Skeletal muscle satellite cell (primary cell): ENCODE measurements around the gene CD86.

Experiments used
- H3K27me3 ChIP-seq: 2 replicates; pipeline ENCODE4 v1.7.0; 2013; ENCODE audit warnings: low read length; ENCODE audit not compliant: control insufficient read depth, insufficient read depth
- H3K36me3 ChIP-seq: 2 replicates; pipeline ENCODE4 v1.7.0; 2013; ENCODE audit warnings: mild to moderate bottlenecking, control low read depth, low read length; ENCODE audit not compliant: insufficient read depth
- H3K4me1 ChIP-seq: 2 replicates; pipeline ENCODE4 v1.7.0; 2013; ENCODE audit warnings: low read length; ENCODE audit not compliant: control insufficient read depth, insufficient read depth
- H3K4me2 ChIP-seq: 2 replicates; pipeline ENCODE4 v1.7.0; 2013; ENCODE audit warnings: mild to moderate bottlenecking, low read length
- H3K4me3 ChIP-seq: 2 replicates; pipeline ENCODE4 v1.7.0; 2013; ENCODE audit warnings: low read length
- H3K9ac ChIP-seq: 2 replicates; pipeline ENCODE4 v1.7.0; 2013; ENCODE audit warnings: mild to moderate bottlenecking, low read depth, low read length, moderate library complexity
- H3K9me3 ChIP-seq: replicated peaks from 2 replicates; pipeline ENCODE4 v1.7.0; 2013; ENCODE audit warnings: mild to moderate bottlenecking, control low read depth, low read length

The CD86 gene

DNA sequence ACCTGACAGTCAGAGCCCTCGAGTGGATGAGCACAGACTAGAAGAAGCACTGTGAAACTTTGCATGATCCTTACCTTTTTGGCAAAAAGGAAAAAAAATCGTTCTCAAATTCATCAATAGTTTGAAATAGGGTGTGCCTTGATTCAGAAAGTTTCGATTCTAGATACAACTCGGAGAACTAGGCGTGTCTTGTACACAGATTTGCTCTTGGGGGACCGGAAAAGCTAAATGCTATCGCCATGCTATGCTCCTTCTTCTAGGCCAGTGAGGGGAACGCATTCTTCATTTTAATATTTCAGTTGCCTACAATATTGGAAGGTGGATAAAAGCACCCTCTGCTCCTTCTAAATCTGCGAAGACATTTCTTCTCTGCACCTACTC is 25.0 kb downstream of the CD86 start:
- Histone ChIP-seq H3K4me2 (no peak overlapping the region), H3K36me3 (no peaks in the 10 kb centered on the region), H3K9ac (no peak overlapping the region), H3K4me1 (no peaks in the 10 kb centered on the region), H3K9me3 (no peaks in the 10 kb centered on the region), H3K4me3 (no peak overlapping the region), H3K27me3 (no peaks in the 10 kb centered on the region)

DNA sequence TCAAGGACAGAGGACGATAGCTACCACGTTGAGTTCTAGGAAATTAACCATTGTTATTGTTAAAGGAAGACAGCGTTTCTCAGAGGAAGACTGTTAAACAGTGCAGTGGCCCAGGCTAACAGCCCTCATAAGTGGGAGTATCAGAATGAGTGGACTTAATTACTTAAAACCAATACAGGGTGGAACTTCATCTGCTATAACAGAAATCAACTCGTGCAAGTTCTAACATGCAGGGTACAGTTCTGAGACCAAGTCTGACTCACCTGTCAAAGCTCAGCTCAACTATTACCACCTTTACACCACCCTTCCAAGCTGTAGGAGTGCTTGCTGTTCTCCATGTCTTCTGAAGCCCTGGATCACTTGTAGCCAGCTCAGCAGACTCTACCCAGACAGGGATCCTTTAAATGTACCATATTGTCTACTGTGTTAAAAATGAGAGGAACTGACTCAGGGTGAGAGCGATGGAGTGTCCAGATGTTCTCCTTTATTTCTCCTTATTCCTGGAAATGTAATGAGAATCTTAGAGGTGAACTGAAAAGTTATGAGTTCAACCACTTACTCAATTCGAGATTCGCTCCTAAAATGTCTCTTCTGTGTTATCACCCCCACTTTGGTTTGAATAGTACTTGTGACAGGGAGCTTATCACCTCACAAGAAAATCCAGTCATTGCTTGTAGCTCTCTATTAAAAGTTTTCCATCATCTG is 26.5 kb downstream of the CD86 start:
- no peaks in the 10 kb centered on the region for H3K9me3 ChIP-seq

DNA sequence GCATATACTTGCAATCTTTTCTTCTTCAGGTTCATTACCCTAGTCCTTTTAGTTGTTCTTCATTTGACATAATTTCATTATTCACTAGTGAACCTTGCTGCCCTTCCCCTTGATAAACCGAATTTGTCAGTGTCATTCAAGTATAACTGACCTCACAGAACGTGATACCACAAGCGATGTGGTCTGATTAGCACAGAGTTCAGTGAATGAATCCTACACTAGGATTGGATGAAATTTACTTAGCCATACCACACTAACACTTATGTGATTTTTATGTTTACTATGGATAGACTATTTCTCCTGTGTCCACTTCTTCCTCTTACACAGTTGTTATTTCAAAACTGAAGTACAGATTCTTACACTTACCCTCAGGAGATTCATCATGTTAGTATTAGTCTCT is 27.2 kb downstream of the CD86 start:
- Histone ChIP-seq H3K9ac (no peak overlapping the region), H3K4me1 (no peaks in the 10 kb centered on the region), H3K36me3 (no peaks in the 10 kb centered on the region), H3K9me3 (no peaks in the 10 kb centered on the region), H3K4me3 (no peak overlapping the region), H3K27me3 (peaks cover 5% of the 10 kb centered on the region), H3K4me2 (no peak overlapping the region)

More for the DNA sequence above, 26.5 kb downstream of the CD86 start:
- Histone ChIP-seq H3K36me3 (no peaks in the 10 kb centered on the region), H3K9ac (no peak overlapping the region), H3K4me2 (no peak overlapping the region), H3K4me1 (no peaks in the 10 kb centered on the region), H3K27me3 (no peaks in the 10 kb centered on the region), H3K4me3 (no peak overlapping the region)

DNA sequence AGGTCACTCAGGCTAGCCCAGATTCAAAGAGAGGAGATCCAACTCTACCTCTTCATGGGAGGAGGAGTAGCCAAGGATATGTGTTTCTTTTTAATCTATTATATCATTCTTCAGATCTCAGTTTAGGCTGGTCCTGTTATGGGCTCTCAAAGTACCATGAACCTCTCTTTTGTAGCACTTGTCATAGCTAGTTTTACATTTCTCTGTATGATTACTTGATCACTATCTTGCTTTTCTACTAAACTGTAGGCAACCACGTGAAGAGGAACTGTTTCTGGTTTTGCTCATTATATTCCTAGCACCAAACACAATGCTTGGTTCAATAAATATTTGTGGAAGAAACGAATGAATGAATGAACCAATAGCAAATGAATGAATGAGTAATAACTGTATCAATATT is 29.6 kb downstream of the CD86 start:
- Histone ChIP-seq H3K4me2 (no peak overlapping the region), H3K36me3 (no peaks in the 10 kb centered on the region), H3K4me1 (no peaks in the 10 kb centered on the region), H3K9ac (no peak overlapping the region), H3K4me3 (no peak overlapping the region), H3K9me3 (no peaks in the 10 kb centered on the region), H3K27me3 (peaks cover 24% of the 10 kb centered on the region)

DNA sequence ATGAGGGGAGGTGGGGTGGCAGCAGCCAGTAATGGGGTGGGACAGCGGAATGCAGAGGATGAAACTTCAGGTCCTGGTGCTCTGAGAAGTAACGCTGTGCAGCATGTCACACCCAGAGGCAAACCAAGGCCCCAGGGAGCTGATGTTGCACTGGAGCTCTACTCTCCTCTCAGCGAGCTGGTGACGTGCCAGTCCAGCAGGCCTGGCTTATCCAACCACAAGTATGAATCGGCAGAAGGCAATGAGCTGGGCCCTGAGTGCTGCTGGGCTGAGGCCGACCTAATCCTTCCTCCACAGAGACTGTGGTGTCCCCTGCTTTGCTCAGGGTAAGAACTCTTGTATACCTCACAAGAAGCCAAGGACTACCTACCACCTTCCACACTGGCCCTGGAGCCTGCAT is 30.5 kb downstream of the CD86 start:
- Histone ChIP-seq H3K4me2 (no peak overlapping the region), H3K27me3 (peaks cover 25% of the 10 kb centered on the region), H3K9ac (no peak overlapping the region), H3K9me3 (no peaks in the 10 kb centered on the region), H3K36me3 (no peaks in the 10 kb centered on the region), H3K4me3 (no peak overlapping the region), H3K4me1 (no peaks in the 10 kb centered on the region)

DNA sequence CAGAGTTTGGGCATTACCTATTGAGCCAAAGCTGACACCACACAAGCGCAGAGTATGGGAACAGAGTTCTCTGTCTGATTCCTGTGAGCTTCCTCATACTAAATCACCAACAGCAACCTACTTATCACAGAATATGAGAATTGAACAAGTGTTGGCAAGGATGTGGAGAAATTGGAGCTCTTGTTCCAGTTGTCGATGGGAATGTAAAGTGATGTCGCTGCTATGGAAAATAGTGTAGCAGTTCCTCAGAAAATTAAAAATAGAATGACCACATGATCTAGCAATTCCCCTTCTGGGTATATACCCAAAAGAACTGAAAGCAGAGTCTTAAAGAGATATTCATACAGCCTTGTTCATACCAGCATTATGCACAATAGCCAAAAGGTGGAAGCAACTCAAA is 33.4 kb downstream of the CD86 start:
- no peaks in the 10 kb centered on the region for H3K36me3 ChIP-seq
- no peaks in the 10 kb centered on the region for H3K9me3 ChIP-seq

DNA sequence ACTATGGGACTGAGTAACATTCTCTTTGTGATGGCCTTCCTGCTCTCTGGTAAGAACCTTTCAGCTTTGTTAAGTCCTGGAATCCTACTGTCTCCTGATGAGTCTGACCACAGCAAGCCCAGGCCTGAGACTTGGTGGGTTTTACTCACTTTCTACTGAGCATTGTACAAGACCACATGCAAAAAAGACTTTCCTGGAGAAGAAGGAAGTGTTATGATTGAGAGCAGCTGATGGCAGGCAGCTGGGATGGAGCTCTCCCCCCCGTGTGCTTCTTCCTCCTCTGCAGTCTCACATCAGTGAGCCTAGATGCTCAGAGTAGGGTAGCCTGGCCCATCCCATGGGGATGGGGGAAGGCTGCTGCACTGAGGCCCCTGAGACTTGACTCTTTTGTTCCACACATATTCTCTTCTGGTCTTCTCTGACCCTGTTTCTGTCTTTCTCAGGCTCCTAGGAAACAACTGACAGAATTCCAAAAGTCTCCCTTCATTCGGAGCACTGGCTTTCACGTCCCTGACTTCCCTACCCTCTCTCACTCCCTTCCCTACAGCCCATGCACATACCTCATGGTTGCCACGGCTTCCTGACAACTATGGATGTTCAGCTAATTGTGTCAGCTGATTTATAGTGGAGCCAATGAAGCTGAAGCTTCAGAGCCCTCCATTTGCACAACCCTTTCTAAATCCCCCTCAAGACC is 36.6 kb downstream of the CD86 start:
- Histone ChIP-seq H3K9me3 (no peaks in the 10 kb centered on the region), H3K4me3 (no peak overlapping the region), H3K36me3 (no peaks in the 10 kb centered on the region), H3K4me1 (no peaks in the 10 kb centered on the region), H3K27me3 (peaks cover 29% of the 10 kb centered on the region), H3K9ac (no peak overlapping the region), H3K4me2 (no peak overlapping the region)

More for the DNA sequence above, 33.4 kb downstream of the CD86 start:
- no peak overlapping the region for H3K4me3 ChIP-seq
- no peaks in the 10 kb centered on the region for H3K4me1 ChIP-seq
- no peak overlapping the region for H3K4me2 ChIP-seq
- H3K27me3 ChIP-seq, result peaks cover 25% of the 10 kb centered on the region
- H3K9ac ChIP-seq, result no peak overlapping the region

DNA sequence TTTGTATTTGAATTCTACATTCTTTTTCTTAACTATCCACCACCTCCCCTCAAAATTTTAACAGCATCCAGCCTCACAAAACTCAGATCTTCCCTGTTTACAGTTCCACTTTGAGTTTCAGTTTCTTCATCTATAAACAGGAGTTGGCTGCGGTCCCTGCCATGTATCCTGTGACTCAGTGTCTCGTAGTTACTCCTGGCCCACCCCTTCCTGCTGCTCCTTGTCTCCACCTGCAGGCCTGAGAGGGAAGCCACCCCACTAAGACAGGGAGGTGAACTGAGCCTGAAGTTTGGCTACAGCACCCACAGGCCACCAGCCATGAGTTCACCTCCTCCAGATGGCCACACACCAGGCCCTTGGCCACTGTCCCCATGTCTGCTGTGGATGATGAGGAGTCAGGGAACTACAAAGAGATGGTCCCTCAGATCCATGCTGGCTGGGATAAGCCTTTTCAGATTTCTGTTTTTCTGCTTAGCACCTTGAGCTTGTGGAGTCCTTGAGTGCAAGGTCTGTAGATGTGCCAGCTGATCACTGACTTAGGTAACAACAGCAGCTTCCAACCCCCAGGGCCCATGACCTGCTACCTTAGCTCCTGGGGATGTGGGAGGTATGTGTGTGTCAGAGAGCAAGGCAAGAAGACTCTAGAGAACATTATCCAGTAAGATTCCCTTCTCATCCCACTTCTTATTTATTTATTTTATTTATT is 37.5 kb downstream of the CD86 start:
- H3K4me2 ChIP-seq, result no peak overlapping the region
- H3K9ac ChIP-seq, result no peak overlapping the region
- H3K4me1 ChIP-seq, result no peaks in the 10 kb centered on the region
- H3K4me3 ChIP-seq, result no peak overlapping the region
- no peaks in the 10 kb centered on the region for H3K9me3 ChIP-seq
- H3K27me3 ChIP-seq, result peaks cover 21% of the 10 kb centered on the region
- H3K36me3 ChIP-seq, result no peaks in the 10 kb centered on the region

DNA sequence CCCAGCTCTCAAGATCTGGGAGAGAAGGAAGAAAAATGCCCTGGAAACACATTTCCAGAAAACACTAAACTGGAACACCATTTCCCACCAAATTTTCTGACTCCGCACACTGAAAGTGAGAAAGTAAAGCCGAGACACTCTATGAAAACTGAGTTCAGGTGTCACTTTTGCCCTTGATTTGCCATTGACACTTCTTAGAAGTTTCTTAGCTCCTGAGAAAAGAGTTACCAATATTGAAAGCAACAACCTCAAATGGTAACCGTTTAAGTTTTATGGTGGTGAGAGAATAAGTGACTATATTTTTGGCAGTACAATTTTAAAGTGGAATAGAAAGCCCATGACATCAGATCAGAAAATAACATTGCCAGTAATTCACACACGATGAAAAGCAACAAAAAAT is 39.0 kb downstream of the CD86 start:
- H3K27me3 ChIP-seq, result peaks cover 20% of the 10 kb centered on the region
- H3K4me1 ChIP-seq, result no peaks in the 10 kb centered on the region
- H3K9ac ChIP-seq, result no peak overlapping the region
- no peaks in the 10 kb centered on the region for H3K36me3 ChIP-seq
- no peak overlapping the region for H3K4me3 ChIP-seq
- no peaks in the 10 kb centered on the region for H3K9me3 ChIP-seq
- no peak overlapping the region for H3K4me2 ChIP-seq

DNA sequence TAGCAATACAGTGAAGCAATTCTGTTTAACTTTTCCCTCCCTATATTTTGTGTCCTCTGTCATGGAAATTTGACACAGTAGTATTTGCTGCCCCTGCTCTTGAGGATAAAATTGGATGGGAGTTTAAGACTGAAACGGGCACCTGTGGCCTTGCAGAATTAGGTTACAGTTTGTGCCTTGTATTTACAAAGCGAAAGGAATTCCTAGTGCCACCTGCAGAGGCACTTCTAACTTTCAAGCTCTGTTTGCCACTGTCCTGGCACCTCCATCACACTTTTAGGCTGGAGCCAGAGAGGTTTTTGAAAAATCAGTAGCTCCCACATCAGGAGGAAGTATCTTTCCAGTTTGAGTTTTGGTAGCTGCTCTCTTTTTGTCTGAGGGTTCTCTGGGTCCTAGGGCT is 39.5 kb downstream of the CD86 start:
- Histone ChIP-seq H3K9me3 (no peaks in the 10 kb centered on the region), H3K4me2 (no peak overlapping the region), H3K9ac (no peak overlapping the region), H3K4me1 (no peaks in the 10 kb centered on the region), H3K4me3 (no peak overlapping the region), H3K36me3 (no peaks in the 10 kb centered on the region), H3K27me3 (peaks cover 16% of the 10 kb centered on the region)

DNA sequence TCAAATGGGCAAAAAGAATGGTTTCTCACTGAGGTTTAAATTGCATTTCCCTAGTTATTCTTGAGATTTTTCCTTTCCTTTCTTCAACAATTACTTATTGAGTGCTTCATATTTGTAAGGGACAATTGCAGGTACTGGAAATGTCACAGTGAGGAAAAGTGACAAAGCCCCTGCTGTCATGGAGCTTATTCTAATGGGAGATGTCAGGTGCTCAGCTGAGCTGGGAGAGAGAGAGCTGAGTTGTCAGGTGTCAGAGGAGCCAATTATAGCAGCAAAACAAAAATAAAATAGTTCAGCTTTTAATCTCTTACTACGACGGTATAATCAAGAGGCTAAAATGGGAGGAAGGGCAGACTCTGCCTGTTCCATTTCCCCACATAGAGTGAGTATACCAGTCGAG is 42.0 kb downstream of the CD86 start:
- Histone ChIP-seq H3K36me3 (no peaks in the 10 kb centered on the region), H3K4me2 (no peak overlapping the region), H3K4me1 (no peaks in the 10 kb centered on the region), H3K27me3 (peaks cover 23% of the 10 kb centered on the region), H3K9ac (no peak overlapping the region), H3K9me3 (no peaks in the 10 kb centered on the region), H3K4me3 (no peak overlapping the region)
